CD1c-positive myeloid dendritic cell (primary cell): Measurements from ENCODE around the gene DNAJC2.

Experiments
- DNase-seq: peaks from one replicate; pipeline ENCODE4 v3.0.0-alpha.2; 2016; ENCODE audit errors: extremely low spot score

Gene DNAJC2

GRCh38 chr7:103344453-103345149, at the start of gene DNAJC2:
TSS of gene DNAJC2 (minus strand) at chr7:103344767. CDS start at chr7:103344622, 145 bp downstream.
- DNase-seq, result peak; percentile 95

GRCh38 chr7:103391976-103392375, 47.4 kb upstream of the DNAJC2 start:
- DNase-seq, result no peak

GRCh38 chr7:103391150-103391549, 46.6 kb upstream of the DNAJC2 start:
- no peak for DNase-seq

GRCh38 chr7:103389263-103389662, 44.7 kb upstream of the DNAJC2 start:
- no peak for DNase-seq

GRCh38 chr7:103388469-103389140, 44.0 kb upstream of the DNAJC2 start:
- no peak for DNase-seq

GRCh38 chr7:103387242-103387641, 42.7 kb upstream of the DNAJC2 start:
- DNase-seq, result no peak

GRCh38 chr7:103382032-103382402, 37.5 kb upstream of the DNAJC2 start:
- no peak for DNase-seq

- no peak for DNase-seq
Measured at GRCh38 chr7:103381280-103382031, 36.9 kb upstream of the DNAJC2 start.

GRCh38 chr7:103380395-103381191, 36.0 kb upstream of the DNAJC2 start:
- no peak for DNase-seq

- peak; percentile 16 for DNase-seq
Measured at GRCh38 chr7:103379270-103379975, 34.9 kb upstream of the DNAJC2 start.

GRCh38 chr7:103373866-103374643, 29.5 kb upstream of the DNAJC2 start:
- DNase-seq, result no peak

- no peak for DNase-seq
Measured at GRCh38 chr7:103369432-103369831, 24.9 kb upstream of the DNAJC2 start.

- DNase-seq, result peak; percentile 42
Measured at GRCh38 chr7:103349805-103350204, 5.2 kb upstream of the DNAJC2 start.

- DNase-seq, result no peak
Measured at GRCh38 chr7:103348959-103349358, 4.4 kb upstream of the DNAJC2 start.

GRCh38 chr7:103348452-103348851, 3.9 kb upstream of the DNAJC2 start:
- no peak for DNase-seq

- peak; percentile 92 for DNase-seq
Measured at GRCh38 chr7:103347507-103348267, 3.1 kb upstream of the DNAJC2 start, which contains the start of gene PSMC2. TSS of gene PSMC2 (plus strand) at chr7:103347643. CDS start at chr7:103347712, 69 bp downstream.

GRCh38 chr7:103346396-103346795, 1.8 kb upstream of the DNAJC2 start:
- no peak for DNase-seq

- peak; percentile 50 for DNase-seq
Measured at GRCh38 chr7:103343758-103344452, 662 bp downstream of the DNAJC2 start.

GRCh38 chr7:103343332-103343731, 1.2 kb downstream of the DNAJC2 start:
- DNase-seq, result no peak
